HG03439 (cell line): ENCODE results near the gene MMS19.
"Not testable (repeated sequence)": the region's sequence is repeated elsewhere in the genome, so short reads cannot be mapped to it uniquely, and the experiment has no call there.

ENCODE experiments used
- ATAC-seq: cut with Tn5 transposase; IDR thresholded peaks from one replicate; pipeline ENCODE4 v1.9.1; 2021; ENCODE audit warnings: mild to moderate bottlenecking, moderate library complexity; ENCODE audit not compliant: unreplicated experiment

Gene MMS19

GRCh38 chr10:97427571-97428179 is 70.5 kb downstream of the MMS19 start:
- no peak for ATAC-seq

- no peak for ATAC-seq
Measured at GRCh38 chr10:97426776-97427570, 71.2 kb downstream of the MMS19 start.

GRCh38 chr10:97425964-97426775 is 72.1 kb downstream of the MMS19 start, which contains the start of gene PGAM1:
Gene PGAM1 (plus strand): TSS chr10:97426191. CDS start chr10:97426308, 117 bp downstream.
- ATAC-seq: peak; percentile 88

- ATAC-seq: not testable (repeated sequence)
Measured at GRCh38 chr10:97423757-97424098, 74.5 kb downstream of the MMS19 start.

- no peak for ATAC-seq
Measured at GRCh38 chr10:97416565-97416964, 81.7 kb downstream of the MMS19 start.

GRCh38 chr10:97412891-97413304 is 85.3 kb downstream of the MMS19 start:
- peak; percentile 45 for ATAC-seq

GRCh38 chr10:97411406-97411805 is 86.8 kb downstream of the MMS19 start:
- no peak for ATAC-seq

- no peak for ATAC-seq
Measured at GRCh38 chr10:97408496-97408992, 89.7 kb downstream of the MMS19 start.
